Astrocyte of the spinal cord (primary cell): Measurements from ENCODE around the gene GPNMB.

Experiments used
- DNase-seq: peaks from one replicate; pipeline ENCODE4 v3.0.0; 2011; ENCODE audit warnings: low read depth, low spot score
- H3K4me3 ChIP-seq: 2 replicates; pipeline ENCODE4 v1.5.1; 2011; ENCODE audit warnings: low read depth, mild to moderate bottlenecking, low read length, moderate library complexity
- in situ Hi-C: cut with HindIII; loops from 2 replicates; pipeline ENCODE4 v1.10.0; 2017; ENCODE audit warnings: low sequenced_read_pairs
- TF ChIP-seq, protein P1 (sequence below): IDR thresholded peaks from 2 replicates; pipeline ENCODE4 v1.5.1; 2012; ENCODE audit warnings: low read depth, mild to moderate bottlenecking, low read length, inconsistent platforms

Gene GPNMB

GRCh38 chr7:23275912-23276311 is 29.3 kb downstream of the GPNMB start:
- in situ Hi-C loops, result no loop called here
- no peak overlapping the region for H3K4me3 ChIP-seq
- TF ChIP-seq, protein P1, sequence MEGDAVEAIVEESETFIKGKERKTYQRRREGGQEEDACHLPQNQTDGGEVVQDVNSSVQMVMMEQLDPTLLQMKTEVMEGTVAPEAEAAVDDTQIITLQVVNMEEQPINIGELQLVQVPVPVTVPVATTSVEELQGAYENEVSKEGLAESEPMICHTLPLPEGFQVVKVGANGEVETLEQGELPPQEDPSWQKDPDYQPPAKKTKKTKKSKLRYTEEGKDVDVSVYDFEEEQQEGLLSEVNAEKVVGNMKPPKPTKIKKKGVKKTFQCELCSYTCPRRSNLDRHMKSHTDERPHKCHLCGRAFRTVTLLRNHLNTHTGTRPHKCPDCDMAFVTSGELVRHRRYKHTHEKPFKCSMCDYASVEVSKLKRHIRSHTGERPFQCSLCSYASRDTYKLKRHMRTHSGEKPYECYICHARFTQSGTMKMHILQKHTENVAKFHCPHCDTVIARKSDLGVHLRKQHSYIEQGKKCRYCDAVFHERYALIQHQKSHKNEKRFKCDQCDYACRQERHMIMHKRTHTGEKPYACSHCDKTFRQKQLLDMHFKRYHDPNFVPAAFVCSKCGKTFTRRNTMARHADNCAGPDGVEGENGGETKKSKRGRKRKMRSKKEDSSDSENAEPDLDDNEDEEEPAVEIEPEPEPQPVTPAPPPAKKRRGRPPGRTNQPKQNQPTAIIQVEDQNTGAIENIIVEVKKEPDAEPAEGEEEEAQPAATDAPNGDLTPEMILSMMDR, result no peak
- no peak for DNase-seq

DNA sequence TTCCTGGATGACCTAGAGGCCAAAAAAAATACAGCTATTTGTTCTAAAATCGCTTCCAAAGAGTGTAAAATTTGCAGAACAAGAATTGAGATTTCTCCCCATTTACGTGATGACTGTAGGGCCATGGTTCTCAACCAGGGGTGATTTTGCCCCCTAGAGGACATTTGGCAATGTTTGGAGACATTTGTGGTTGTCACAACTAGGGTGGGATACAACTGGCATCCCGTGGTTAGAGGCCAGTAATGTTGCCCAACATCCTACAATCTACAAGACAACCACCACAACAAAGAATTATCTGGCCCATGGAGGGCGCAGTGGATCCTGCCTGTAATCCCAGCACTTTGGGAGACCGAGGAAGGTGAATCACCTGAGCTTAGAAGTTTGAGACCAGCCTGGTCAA is 29.8 kb downstream of the GPNMB start:
- in situ Hi-C loops, result no loop called here
- H3K4me3 ChIP-seq, result no peak overlapping the region
- TF ChIP-seq, protein P1, result no peak
- no peak for DNase-seq

GRCh38 chr7:23276947-23277346 is 30.4 kb downstream of the GPNMB start:
- in situ Hi-C loops, result no loop called here
- TF ChIP-seq, protein P1, result no peak

DNA sequence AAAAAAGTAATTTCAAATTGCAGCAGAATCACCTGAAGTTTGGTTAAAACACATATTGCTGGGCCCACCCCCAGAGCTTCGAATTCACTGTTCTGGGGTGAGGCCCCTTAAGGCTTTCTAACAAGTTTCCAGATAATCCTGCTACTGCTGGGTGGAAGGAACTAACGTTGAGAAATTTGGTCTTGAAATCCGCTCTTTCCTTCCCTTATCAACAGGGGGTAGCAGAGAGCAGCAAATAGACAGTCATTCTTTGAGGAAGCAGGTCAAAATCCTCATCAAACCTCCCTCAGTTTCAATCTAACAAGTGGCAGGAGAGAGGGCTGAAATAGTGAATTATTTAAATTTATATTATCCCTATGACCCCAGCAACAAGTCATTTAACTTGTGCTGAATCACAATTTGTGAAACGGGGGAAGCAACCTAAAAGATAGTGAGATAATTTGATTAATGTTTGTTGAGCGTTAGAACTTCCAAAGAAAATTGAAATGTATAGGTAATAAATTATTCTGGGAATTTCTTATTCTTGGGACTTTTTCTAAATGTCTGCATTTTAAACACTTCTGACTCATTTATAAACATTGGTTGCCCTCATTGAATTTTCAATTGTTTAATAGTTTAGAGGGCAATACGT is 30.9 kb downstream of the GPNMB start:
- DNase-seq, result peak; percentile 74
- H3K4me3 ChIP-seq, result no peak overlapping the region
- in situ Hi-C loops, result no loop called here
- TF ChIP-seq, protein P1, result peak; percentile 88

More at GRCh38 chr7:23276947-23277346, 30.4 kb downstream of the GPNMB start:
- DNase-seq, result no peak
- no peak overlapping the region for H3K4me3 ChIP-seq

DNA sequence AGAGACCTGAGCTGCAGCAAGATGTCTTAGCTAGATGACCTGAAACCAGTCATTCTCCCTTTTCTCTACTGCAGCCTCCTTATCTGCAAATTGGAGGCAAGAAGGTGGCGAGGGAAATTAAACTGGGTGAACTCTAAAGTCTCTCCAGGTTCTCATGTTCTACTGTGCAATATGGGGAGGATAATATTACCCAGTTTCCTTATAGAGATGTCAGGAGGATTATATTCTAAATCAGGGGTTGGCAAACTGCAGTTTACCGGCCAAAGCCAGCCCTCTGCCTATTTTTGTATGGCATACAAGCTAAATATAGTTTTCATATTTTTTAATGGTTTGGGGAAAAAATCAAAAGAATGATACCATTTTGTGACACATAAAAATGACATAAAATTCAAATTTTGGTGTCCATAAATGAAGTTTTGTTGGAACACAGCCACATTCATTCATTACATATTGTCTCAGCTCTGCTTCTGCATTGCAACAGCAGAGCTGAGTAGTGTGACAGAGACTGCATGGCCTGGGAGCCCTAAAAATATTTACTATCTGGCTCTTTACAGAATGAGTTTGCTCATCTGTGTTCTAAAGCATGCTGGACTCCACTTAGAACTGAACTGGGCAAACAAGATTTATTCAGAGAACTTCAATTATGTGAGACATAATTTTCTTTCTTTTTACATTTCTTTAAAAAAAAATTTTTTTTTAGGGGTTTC is 33.4 kb downstream of the GPNMB start:
- DNase-seq, result no peak
- TF ChIP-seq, protein P1, result no peak
- in situ Hi-C loops, result no loop called here
- H3K4me3 ChIP-seq, result no peak overlapping the region

- in situ Hi-C loops, result no loop called here
- no peak for DNase-seq
- H3K4me3 ChIP-seq, result no peak overlapping the region
- TF ChIP-seq, protein P1, result no peak
These were observed 36.5 kb downstream of the GPNMB start for GRCh38 chr7:23283086-23283485.
